H1 (cell line): ENCODE results near the gene NAT8L. TPM values are rescaled to one million over a fixed set of nuclear protein-coding genes. Genes with fewer than 3 reads are reported as not detected.

Source experiments
- CTCF ChIA-PET: fragments of 300-600 bp; sonication (Branson Sonifier 250); formaldehyde crosslinking; loops from one replicate; lab custom pipeline; 2021; ENCODE audit not compliant: partially characterized antibody; lab: Charles Lee
- POLR2A ChIA-PET: fragments of 300-600 bp; sonication (Branson Sonifier 250); formaldehyde crosslinking; loops from one replicate; lab custom pipeline; 2021; ENCODE audit warnings: inconsistent platforms; ENCODE audit not compliant: partially characterized antibody; lab: Charles Lee
- DNase-seq, 2 experiments: peaks; one replicate each; pipeline versions ENCODE4 v3.0.0 to v3.0.0-alpha.2; 2010 to 2022; ENCODE audit warnings: low spot score in 2 of 2, low read depth in 1 of 2, mixed read lengths in 1 of 2
- FAIRE-seq: peaks from 2 replicates; lab custom pipeline; 2011; peaks lifted over from hg19 to GRCh38; lab: Jason Lieb, UNC
- H2AFZ ChIP-seq: 2 replicates; pipeline ENCODE4 v1.8.1; 2012; ENCODE audit warnings: low read length, inconsistent platforms
- H2AK5ac ChIP-seq: 2 replicates; pipeline ENCODE4 v1.6.1; 2013; ENCODE audit warnings: low read depth, low read length
- H2BK120ac ChIP-seq: replicated peaks from 2 replicates; pipeline ENCODE3; 2013; ENCODE audit warnings: low read depth, low read length, inconsistent platforms
- H2BK12ac ChIP-seq: 2 replicates; pipeline ENCODE4 v1.6.1; 2013; ENCODE audit warnings: low read depth, low read length
- H2BK15ac ChIP-seq: 2 replicates; pipeline ENCODE4 v1.6.1; 2013; ENCODE audit warnings: low read length
- H2BK20ac ChIP-seq: 2 replicates; pipeline ENCODE4 v1.6.1; 2013; ENCODE audit warnings: low read length
- H2BK5ac ChIP-seq: 2 replicates; pipeline ENCODE4 v1.6.1; 2013; ENCODE audit warnings: low read depth, low read length
- H3K14ac ChIP-seq: 2 replicates; pipeline ENCODE4 v1.6.1; 2013; ENCODE audit warnings: inconsistent platforms; ENCODE audit not compliant: insufficient read length
- H3K18ac ChIP-seq: 2 replicates; pipeline ENCODE4 v1.6.1; 2013; ENCODE audit warnings: low read length; ENCODE audit errors: extremely low read depth
- H3K23ac ChIP-seq: 2 replicates; pipeline ENCODE4 v1.6.1; 2013; ENCODE audit warnings: inconsistent platforms; ENCODE audit not compliant: insufficient read length
- H3K23me2 ChIP-seq: 2 replicates; pipeline ENCODE4 v1.6.1; 2013; ENCODE audit warnings: low read depth, low read length
- H3K27ac ChIP-seq: 2 replicates; pipeline ENCODE4 v1.6.1; 2011; ENCODE audit warnings: low read depth, low read length, inconsistent platforms
- H3K27me3 ChIP-seq, 4 experiments: replicated peaks in 1 of 4; 1 replicate in 1 of 4; 2 replicates in 3 of 4; pipeline versions ENCODE4 v1.6.1 to v1.8.1; 2011 to 2013; ENCODE audit warnings: low read length in 3 of 4, mild to moderate bottlenecking in 3 of 4, inconsistent platforms in 2 of 4, mixed read lengths in 2 of 4, moderate library complexity in 1 of 4; ENCODE audit not compliant: control insufficient read depth in 3 of 4, insufficient read depth in 3 of 4; ENCODE audit errors: extremely low read depth in 1 of 4
- H3K36me3 ChIP-seq, 4 experiments: 2 replicates each; pipeline versions ENCODE4 v1.6.1 to v1.8.1; 2011 to 2013; ENCODE audit warnings: mild to moderate bottlenecking in 4 of 4, low read length in 3 of 4, moderate library complexity in 2 of 4, control low read depth in 1 of 4, inconsistent platforms in 1 of 4; ENCODE audit not compliant: insufficient read depth in 4 of 4, control insufficient read depth in 2 of 4
- H3K4ac ChIP-seq: replicated peaks from 2 replicates; pipeline ENCODE3; 2013; ENCODE audit warnings: low read length, low read depth, mixed read lengths, inconsistent platforms; ENCODE audit not compliant: insufficient read length
- H3K4me1 ChIP-seq, 4 experiments: replicated peaks in 1 of 4; 1 replicate in 1 of 4; 2 replicates in 3 of 4; pipeline versions ENCODE4 v1.6.1 to v1.8.1; 2011 to 2013; ENCODE audit warnings: low read length in 3 of 4, inconsistent platforms in 2 of 4, mixed read lengths in 1 of 4; ENCODE audit not compliant: insufficient read depth in 4 of 4, control insufficient read depth in 3 of 4
- H3K4me2 ChIP-seq, 2 experiments: 2 replicates each; pipeline versions ENCODE4 v1.6.1 to v1.8.1; 2011 to 2013; ENCODE audit warnings: low read depth in 2 of 2, low read length in 2 of 2, control low read depth in 1 of 2, inconsistent platforms in 1 of 2, mild to moderate bottlenecking in 1 of 2; ENCODE audit not compliant: insufficient read depth in 1 of 2
- H3K4me3 ChIP-seq, 4 experiments: fragments of 200-600, 300-600 bp in 1 of 4; sonication (generic), shearing (Covaris generic), sonication (Bioruptor Twin) in 1 of 4; 2 replicates each; pipeline versions ENCODE4 v1.5.1 to v1.8.1; 2011 to 2016; ENCODE audit warnings: low read length in 4 of 4, low read depth in 3 of 4, control low read depth in 2 of 4, inconsistent platforms in 2 of 4, mild to moderate bottlenecking in 2 of 4, mixed read lengths in 1 of 4, moderate library complexity in 1 of 4; ENCODE audit not compliant: insufficient read depth in 2 of 4; ENCODE audit errors: extremely low read depth in 1 of 4
- H3K56ac ChIP-seq: replicated peaks from 2 replicates; pipeline ENCODE3; 2013; ENCODE audit warnings: low read depth, mild to moderate bottlenecking, mixed read lengths, low read length, inconsistent platforms; ENCODE audit not compliant: insufficient read length
- H3K79me1 ChIP-seq: 2 replicates; pipeline ENCODE4 v1.6.1; 2013; ENCODE audit warnings: low read depth, low read length, control low read depth
- H3K79me2 ChIP-seq, 2 experiments: 2 replicates each; pipeline versions ENCODE4 v1.6.1 to v1.8.1; 2012 to 2013; ENCODE audit warnings: low read length in 2 of 2, mild to moderate bottlenecking in 2 of 2, inconsistent platforms in 1 of 2; ENCODE audit not compliant: insufficient read depth in 2 of 2, control insufficient read depth in 1 of 2
- H3K9ac ChIP-seq, 4 experiments: replicated peaks in 1 of 4; 1 replicate in 1 of 4; 2 replicates in 3 of 4; pipeline versions ENCODE4 v1.6.1 to v1.8.1; 2011 to 2013; ENCODE audit warnings: low read depth in 3 of 4, low read length in 3 of 4, control low read depth in 2 of 4, mild to moderate bottlenecking in 2 of 4, moderate library complexity in 2 of 4, inconsistent platforms in 1 of 4; ENCODE audit errors: extremely low read depth in 1 of 4
- H3K9me3 ChIP-seq, 2 experiments: 2 replicates each; pipeline versions ENCODE4 v1.6.1 to v1.8.1; 2012 to 2013; ENCODE audit warnings: mild to moderate bottlenecking in 2 of 2, moderate library complexity in 2 of 2, control low read depth in 1 of 2, inconsistent platforms in 1 of 2, low read depth in 1 of 2, low read length in 1 of 2, mixed read lengths in 1 of 2; ENCODE audit not compliant: insufficient read depth in 2 of 2
- H4K20me1 ChIP-seq, 2 experiments: replicated peaks in 1 of 2; 2 replicates each; pipeline versions ENCODE3 to v1.8.1; 2011 to 2013; ENCODE audit warnings: inconsistent platforms in 2 of 2, low read length in 2 of 2, mild to moderate bottlenecking in 1 of 2; ENCODE audit not compliant: insufficient read depth in 2 of 2, control insufficient read depth in 1 of 2
- H4K5ac ChIP-seq: 2 replicates; pipeline ENCODE4 v1.6.1; 2013; ENCODE audit warnings: low read length, low read depth, mixed read lengths, inconsistent platforms; ENCODE audit not compliant: insufficient read length
- H4K8ac ChIP-seq: 2 replicates; pipeline ENCODE4 v1.8.0; 2013; ENCODE audit warnings: mild to moderate bottlenecking, moderate library complexity, low read length, inconsistent platforms; ENCODE audit not compliant: insufficient read depth; ENCODE audit errors: extremely low read depth
- H4K91ac ChIP-seq: replicated peaks from 2 replicates; pipeline ENCODE3; 2013; ENCODE audit warnings: low read length, mixed read lengths, inconsistent platforms; ENCODE audit not compliant: insufficient read length
- CEBPB ChIP-seq: IDR thresholded peaks from 2 replicates; pipeline ENCODE4 v1.6.1; 2012; ENCODE audit warnings: low read depth, low read length
- EP300 ChIP-seq, 2 experiments: IDR thresholded peaks; 1 replicate in 1 of 2; 2 replicates in 1 of 2; pipeline ENCODE4 v1.6.1; 2011 to 2012; ENCODE audit warnings: low read depth in 2 of 2, low read length in 2 of 2, mild to moderate bottlenecking in 2 of 2, borderline replicate concordance in 1 of 2, inconsistent platforms in 1 of 2, moderate library complexity in 1 of 2
- EZH2 ChIP-seq: fragments of 200-600 bp; sonication (generic); IDR thresholded peaks from 2 replicates; pipeline ENCODE4 v1.7.1; 2012; ENCODE audit warnings: low read depth, mild to moderate bottlenecking, moderate library complexity, low read length, inconsistent platforms; ENCODE audit not compliant: severe bottlenecking
- HDAC6 ChIP-seq: IDR thresholded peaks from one replicate; pipeline ENCODE4 v1.7.1; 2012; ENCODE audit warnings: low read depth, mild to moderate bottlenecking, inconsistent platforms, low read length, moderate library complexity
- NANOG ChIP-seq: IDR thresholded peaks from 2 replicates; pipeline ENCODE4 v1.6.1; 2011; ENCODE audit warnings: low read length, low read depth, mild to moderate bottlenecking, inconsistent platforms; ENCODE audit not compliant: insufficient read depth, poor library complexity, severe bottlenecking
- POLR2AphosphoS5 ChIP-seq: IDR thresholded peaks from 2 replicates; pipeline ENCODE4 v1.6.1; 2011; ENCODE audit warnings: low read depth, low read length
- SP1 ChIP-seq: IDR thresholded peaks from 2 replicates; pipeline ENCODE4 v1.6.1; 2011; ENCODE audit warnings: low read depth, low read length
- WGBS, 2 experiments: shearing (Covaris generic) in 1 of 2; methylation state at CpG; one replicate each; pipeline versions ENCODE4 v1.1.6 to v1.1.7; 2013 to 2015; ENCODE audit warnings: low lambda C conversion rate in 2 of 2, mixed read lengths in 2 of 2, inconsistent platforms in 1 of 2, low coverage in 1 of 2, missing lambda C conversion rate in 1 of 2; ENCODE audit not compliant: insufficient replicate concordance in 2 of 2, insufficient coverage in 1 of 2, insufficient read length in 1 of 2; ENCODE audit errors: extremely low coverage in 1 of 2, missing lambda C conversion rate in 1 of 2; 5-methylcytosine and 5-hydroxymethylcytosine counted together
- polyA plus RNA-seq, 7 experiments: library from polyadenylated mRNA; depleted of rRNA in 3 of 7; stranded (reverse) in 5 of 7; unstranded in 2 of 7; fragments of >200 nt in 5 of 7; fragments of 200-250 nt in 2 of 7; gene quantifications; 1 replicate in 5 of 7; 2 replicates in 1 of 7; 4 replicates in 1 of 7; pipeline versions ENCODE4 v1.2.1 to v1.2.3, GENCODE V29; 2011 to 2013; ENCODE audit warnings: missing spikeins in 2 of 7, mixed read lengths in 2 of 7
- total RNA-seq: library from RNA; stranded (reverse); fragmentation: NEBNext Ultra II Directional; extraction: Animal tissue kit (Norgen Biotek cat#: 25700); gene quantifications from 2 replicates; pipeline ENCODE4 v1.2.1, GENCODE V29; 2021

Gene NAT8L
- total and polyA plus RNA-seq, 2 of the 8 experiments (the other 6 are each of a cell fraction or from before 2014, with no cell fraction given) = 10.8 TPM

GRCh38 chr4:2077537-2078460 is 18.7 kb downstream of the NAT8L start:
- ChIA-PET CTCF (interaction anchor here (0.7 to 1.1 kb wide), 3 partner anchors 15 to 129 kb away, joined by 3 read pairs; no protein-coding TSS in a partner anchor), POLR2A (interaction anchor here (1.1 kb wide), 1 partner anchor 11 kb away, joined by 4 read pairs; no protein-coding TSS in a partner anchor)
- H4K8ac ChIP-seq = peak overlapping the region; percentile 68; the same call in 1 of the 2 replicates
- H3K23me2 ChIP-seq = no peaks in the 10 kb centered on the region
- no peak for TF ChIP-seq HDAC6
- no peak for TF ChIP-seq POLR2AphosphoS5
- no peak for TF ChIP-seq EZH2
- no peak for TF ChIP-seq EP300 (IDR thresholded peaks at IDR 0.05; ENCODE audit: borderline replicate concordance in 1 of 2, low read depth in 2 of 2, low read length in 2 of 2)
- TF ChIP-seq NANOG = no peak
- no peak for TF ChIP-seq CEBPB
- no peak for TF ChIP-seq SP1
- no peak overlapping the region for H2AFZ ChIP-seq
- no peak overlapping the region for H2BK5ac ChIP-seq
- H2AK5ac ChIP-seq = 0 out of 2 replicates have a peak overlapping the region, but pooled peaks have one; percentile 39
- no peaks in the 10 kb centered on the region; a peak in 1 of 7 replicates for H3K4me1 ChIP-seq
- H2BK12ac ChIP-seq = no peak overlapping the region
- peaks cover 0 to 3% (median under 1%) of the 10 kb centered on the region in 4 experiments; a peak in 1 of 7 replicates for H3K27me3 ChIP-seq
- no peak overlapping the region for H3K14ac ChIP-seq
- H3K4me3 ChIP-seq = no peak overlapping the region
- no peak overlapping the region for H4K91ac ChIP-seq
- H2BK15ac ChIP-seq = no peak overlapping the region
- H3K4ac ChIP-seq = no peak overlapping the region
- H3K9me3 ChIP-seq = no peaks in the 10 kb centered on the region
- no peak overlapping the region for H3K18ac ChIP-seq
- no peak overlapping the region for H4K5ac ChIP-seq
- H3K23ac ChIP-seq = no peak overlapping the region
- no peaks in the 10 kb centered on the region for H3K79me2 ChIP-seq
- H2BK120ac ChIP-seq = no peak overlapping the region
- H3K27ac ChIP-seq = no peak overlapping the region
- no peak for FAIRE-seq
- no peak overlapping the region for H3K9ac ChIP-seq
- no peak for DNase-seq
- no peak overlapping the region for H3K56ac ChIP-seq
- no peaks in the 10 kb centered on the region for H3K79me1 ChIP-seq
- H3K36me3 ChIP-seq = no peaks in the 10 kb centered on the region
- H3K4me2 ChIP-seq = no peak overlapping the region
- 95% methylated on average over 17 of the region's 17 CpGs; no CpG with 5 or more reads in 1 of the 2 experiments for WGBS, 2 experiments
- no peak overlapping the region for H2BK20ac ChIP-seq
- H4K20me1 ChIP-seq = peaks cover 0 to 3% of the 10 kb centered on the region in 2 experiments
